K562 (cell line): ENCODE measurements around the gene KLHL28. TPM values are rescaled to one million over a fixed set of nuclear protein-coding genes. Genes with fewer than 3 reads are reported as not detected.

ENCODE experiments used
- ATAC-seq: fragments of 200-7000 bp; cut with Tn5 transposase; 3 replicates; pipeline ENCODE4 v1.9.1; 2020; ENCODE audit warnings: moderate library complexity
- BruUV-seq: library from RNA; stranded (reverse); fragments of 400-500 nt; replicated peaks from 2 replicates; lab custom pipeline; 2021; lab: Mats Ljungman, UMichigan
- CTCF ChIA-PET: fragments of 300-600 bp; formaldehyde crosslinking; extraction: SDS; loops from one replicate; lab custom pipeline; 2021; ENCODE audit warnings: low intra/inter-chr PET ratio; lab: Yijun Ruan, JAX
- POLR2A ChIA-PET: fragments of 300-600, 350-650 bp; sonication (Branson Sonifier 250); formaldehyde crosslinking; extraction: SDS; loops from one replicate; lab custom pipeline; 2021; ENCODE audit warnings: antibody characterized with exemption, inconsistent platforms; lab: Yijun Ruan, JAX
- DNase-seq, 4 experiments: peaks; one replicate each; pipeline versions ENCODE4 v3.0.0 to v3.0.0-alpha.2; 2011 to 2018; ENCODE audit warnings: low spot score in 3 of 4, mixed read lengths in 3 of 4; ENCODE audit errors: extremely low read depth in 1 of 4
- FAIRE-seq: peaks from 2 replicates; lab custom pipeline; 2011; peaks lifted over from hg19 to GRCh38; lab: Jason Lieb, UNC
- H2AFZ ChIP-seq: 2 replicates; pipeline ENCODE4 v1.6.0; 2011; ENCODE audit warnings: low read depth, low read length, control low read depth, inconsistent platforms
- H3K27ac ChIP-seq: fragments of 200-600 bp; 3 replicates; pipeline ENCODE4 v1.8.0; 2011; ENCODE audit warnings: low read depth, mild to moderate bottlenecking, control low read depth, inconsistent platforms, low read length, moderate library complexity, mixed read lengths; ENCODE audit errors: extremely low read depth
- H3K27me3 ChIP-seq, 2 experiments: fragments of 300-600 bp in 1 of 2; 2 replicates in 1 of 2; 3 replicates in 1 of 2; pipeline versions ENCODE4 v1.6.0 to v1.8.0; 2011; ENCODE audit warnings: inconsistent platforms in 2 of 2, low read length in 2 of 2, mild to moderate bottlenecking in 1 of 2, mixed read lengths in 1 of 2, moderate library complexity in 1 of 2; ENCODE audit not compliant: control insufficient read depth in 2 of 2, insufficient read depth in 2 of 2
- H3K36me3 ChIP-seq: fragments of 300-600 bp; 3 replicates; pipeline ENCODE4 v1.8.0; 2011; ENCODE audit warnings: mild to moderate bottlenecking, low read length, inconsistent platforms; ENCODE audit not compliant: control insufficient read depth, insufficient read depth
- H3K4me1 ChIP-seq, 2 experiments: fragments of 200-600 bp in 1 of 2; replicated peaks in 1 of 2; 2 replicates in 1 of 2; 3 replicates in 1 of 2; pipeline versions ENCODE4 v1.5.1 to v1.8.0; 2011; ENCODE audit warnings: inconsistent platforms in 2 of 2, low read length in 2 of 2, mild to moderate bottlenecking in 1 of 2, mixed read lengths in 1 of 2, moderate library complexity in 1 of 2; ENCODE audit not compliant: control insufficient read depth in 2 of 2, insufficient read depth in 2 of 2
- H3K4me2 ChIP-seq: 2 replicates; pipeline ENCODE4 v1.6.1; 2011; ENCODE audit warnings: low read length, control low read depth, inconsistent platforms, mixed read lengths; ENCODE audit not compliant: insufficient read depth
- H3K4me3 ChIP-seq: fragments of 200-600 bp; sonication (generic), shearing (Covaris generic); 2 replicates; pipeline ENCODE4 v1.5.1; 2016; ENCODE audit warnings: control low read depth, inconsistent platforms
- H3K79me2 ChIP-seq: fragments of 200-600 bp; 3 replicates; pipeline ENCODE4 v1.8.0; 2011; ENCODE audit warnings: low read length, inconsistent platforms; ENCODE audit not compliant: control insufficient read depth, insufficient read depth
- H3K9ac ChIP-seq, 2 experiments: 2 replicates each; pipeline versions ENCODE4 v1.6.0 to v1.6.1; 2011; ENCODE audit warnings: low read depth in 2 of 2, low read length in 2 of 2, control low read depth in 1 of 2, inconsistent platforms in 1 of 2, mild to moderate bottlenecking in 1 of 2, mixed read lengths in 1 of 2; ENCODE audit not compliant: insufficient read depth in 1 of 2
- H3K9me1 ChIP-seq: one replicate; pipeline ENCODE4 v1.6.0; 2011; ENCODE audit warnings: inconsistent platforms, mild to moderate bottlenecking, low read length, moderate library complexity; ENCODE audit not compliant: control insufficient read depth, insufficient read depth
- H3K9me3 ChIP-seq: replicated peaks from 2 replicates; pipeline ENCODE4 v1.5.1; 2011; ENCODE audit warnings: low read depth, low read length, inconsistent platforms; ENCODE audit not compliant: control insufficient read depth, insufficient read depth
- H4K20me1 ChIP-seq: replicated peaks from 2 replicates; pipeline ENCODE4 v1.6.1; 2011; ENCODE audit warnings: low read length, inconsistent platforms, mixed read lengths; ENCODE audit not compliant: control insufficient read depth, insufficient read depth
- HDAC1 ChIP-seq, 2 experiments: fragments of 450-650 bp; IDR thresholded peaks; 2 replicates each; pipeline ENCODE4 v1.6.1; 2016 to 2017; ENCODE audit warnings: inconsistent platforms in 1 of 2, mild to moderate bottlenecking in 1 of 2, moderate library complexity in 1 of 2
- JUND ChIP-seq, 2 experiments: IDR thresholded peaks; 2 replicates in 1 of 2; 3 replicates in 1 of 2; pipeline ENCODE4 v1.6.1; 2011; ENCODE audit warnings: borderline replicate concordance in 2 of 2, low read depth in 2 of 2, low read length in 2 of 2, improper control_type of control experiment in 1 of 2, missing biosample characterization in 1 of 2, missing genetic modification characterization in 1 of 2, missing genetic modification reagents in 1 of 2
- ZNF232 ChIP-seq: sonication (generic); formaldehyde crosslinking; IDR thresholded peaks from 2 replicates; pipeline ENCODE4 v1.8.0; 2022; ENCODE audit warnings: mild to moderate bottlenecking, missing genetic modification reagents
- WGBS: fragments of 100-300 bp; shearing (Covaris generic); methylation state at CpG from one replicate; pipeline ENCODE4 v1.1.6; 2016; ENCODE audit warnings: low coverage, mixed read lengths; ENCODE audit not compliant: insufficient coverage; ENCODE audit errors: missing lambda C conversion rate; 5-methylcytosine and 5-hydroxymethylcytosine counted together
- in situ Hi-C: fragments of 300-500 bp; cut with MboI; formaldehyde crosslinking; loops from 4 replicates; pipeline ENCODE4 v1.15.0; 2018; ENCODE audit warnings: inconsistent platforms, mixed read lengths
- intact Hi-C: fragments of 100-400 bp; cut with micrococcal nuclease; formaldehyde crosslinking; loops from 2 replicates; pipeline ENCODE4 v1.14.2; 2022
- polyA plus RNA-seq, 8 experiments: library from polyadenylated mRNA; depleted of rRNA in 4 of 8; stranded (reverse) in 5 of 8; unstranded in 3 of 8; fragments of >200 nt; fragmentation: Nextera tagmentation in 2 of 8; fragmentation: Illumina TruSeq in 1 of 8; extraction: Ambion mirVana in 2 of 8; extraction: Trizol in 1 of 8; gene quantifications; 2 replicates each; pipeline versions ENCODE4 v1.2.1 to v1.2.3, GENCODE V29; 2011 to 2014; ENCODE audit warnings: inconsistent platforms in 1 of 8, missing spikeins in 1 of 8
- total RNA-seq, 7 experiments: library from RNA; depleted of rRNA in 6 of 7; stranded (reverse); fragments of >200 nt in 6 of 7; fragmentation: Illumina TruSeq in 2 of 7; extraction: Trizol in 2 of 7; gene quantifications; 2 replicates each; pipeline versions ENCODE4 v1.2.1 to v1.2.3, GENCODE V29; 2011 to 2021; ENCODE audit warnings: low replicate concordance in 1 of 7
- TF ChIP-seq, protein P1 (sequence below): sonication (generic); formaldehyde crosslinking; IDR thresholded peaks from 2 replicates; pipeline ENCODE4 v1.5.0; 2020; ENCODE audit warnings: missing genetic modification reagents
- TF ChIP-seq, protein P2 (sequence below): fragments of 250-450 bp; sonication (Bioruptor Pico); IDR thresholded peaks from 2 replicates; pipeline ENCODE4 v1.5.0; 2021; ENCODE audit warnings: mild to moderate bottlenecking, moderate library complexity

KLHL28 gene
- total and polyA plus RNA-seq, 9 of the 15 experiments (the other 6 are each of a cell fraction or from before 2014, with no cell fraction given), result 1.1 to 7.5 (median 4.7) TPM

DNA sequence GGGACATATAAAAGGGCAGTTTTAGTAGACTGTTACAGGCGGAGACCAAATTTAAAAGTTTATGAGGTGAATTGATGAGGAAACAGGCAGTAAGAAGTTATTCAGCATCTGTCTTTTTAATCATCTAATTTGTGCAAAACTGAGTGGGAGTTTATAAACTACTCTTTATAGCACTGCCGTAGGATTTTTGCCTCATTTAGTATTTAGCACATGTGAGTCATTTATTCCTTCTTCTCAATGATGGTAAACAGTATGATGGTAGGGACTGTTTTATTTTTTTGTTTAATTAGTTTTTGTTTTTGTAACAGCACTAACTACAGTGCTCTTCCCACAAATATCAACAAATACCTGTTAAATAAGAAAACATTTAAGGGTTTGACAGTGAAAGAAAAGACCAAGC is 20.8 kb upstream of the KLHL28 start:
- ChIA-PET CTCF (no interaction called here), POLR2A (no interaction called here)
- Histone ChIP-seq H3K4me1 (no peaks in the 10 kb centered on the region), H3K36me3 (no peaks in the 10 kb centered on the region), H3K4me3 (no peak overlapping the region), H3K79me2 (peaks cover 6% of the 10 kb centered on the region; the same call in 2 of the 3 replicates), H3K9me1 (no peaks in the 10 kb centered on the region), H3K9me3 (no peaks in the 10 kb centered on the region), H3K27ac (no peak overlapping the region), H3K9ac (no peak overlapping the region), H2AFZ (no peak overlapping the region), H3K27me3 (no peaks in the 10 kb centered on the region), H3K4me2 (no peak overlapping the region), H4K20me1 (no peaks in the 10 kb centered on the region)
- TF ChIP-seq ZNF232 (CRISPR knock-in tag) (no peak), JUND (IDR thresholded peaks at IDR 0.05; ENCODE audit: borderline replicate concordance, low read depth, low read length) (no peak), JUND (tag; IDR thresholded peaks at IDR 0.05; ENCODE audit: borderline replicate concordance, low read depth, low read length) (no peak), HDAC1 (IDR thresholded peaks at IDR 0.05) (no peak)
- TF ChIP-seq, protein P1, sequence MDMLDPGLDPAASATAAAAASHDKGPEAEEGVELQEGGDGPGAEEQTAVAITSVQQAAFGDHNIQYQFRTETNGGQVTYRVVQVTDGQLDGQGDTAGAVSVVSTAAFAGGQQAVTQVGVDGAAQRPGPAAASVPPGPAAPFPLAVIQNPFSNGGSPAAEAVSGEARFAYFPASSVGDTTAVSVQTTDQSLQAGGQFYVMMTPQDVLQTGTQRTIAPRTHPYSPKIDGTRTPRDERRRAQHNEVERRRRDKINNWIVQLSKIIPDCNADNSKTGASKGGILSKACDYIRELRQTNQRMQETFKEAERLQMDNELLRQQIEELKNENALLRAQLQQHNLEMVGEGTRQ (CRISPR knock-in tag), result no peak
- TF ChIP-seq, protein P2, sequence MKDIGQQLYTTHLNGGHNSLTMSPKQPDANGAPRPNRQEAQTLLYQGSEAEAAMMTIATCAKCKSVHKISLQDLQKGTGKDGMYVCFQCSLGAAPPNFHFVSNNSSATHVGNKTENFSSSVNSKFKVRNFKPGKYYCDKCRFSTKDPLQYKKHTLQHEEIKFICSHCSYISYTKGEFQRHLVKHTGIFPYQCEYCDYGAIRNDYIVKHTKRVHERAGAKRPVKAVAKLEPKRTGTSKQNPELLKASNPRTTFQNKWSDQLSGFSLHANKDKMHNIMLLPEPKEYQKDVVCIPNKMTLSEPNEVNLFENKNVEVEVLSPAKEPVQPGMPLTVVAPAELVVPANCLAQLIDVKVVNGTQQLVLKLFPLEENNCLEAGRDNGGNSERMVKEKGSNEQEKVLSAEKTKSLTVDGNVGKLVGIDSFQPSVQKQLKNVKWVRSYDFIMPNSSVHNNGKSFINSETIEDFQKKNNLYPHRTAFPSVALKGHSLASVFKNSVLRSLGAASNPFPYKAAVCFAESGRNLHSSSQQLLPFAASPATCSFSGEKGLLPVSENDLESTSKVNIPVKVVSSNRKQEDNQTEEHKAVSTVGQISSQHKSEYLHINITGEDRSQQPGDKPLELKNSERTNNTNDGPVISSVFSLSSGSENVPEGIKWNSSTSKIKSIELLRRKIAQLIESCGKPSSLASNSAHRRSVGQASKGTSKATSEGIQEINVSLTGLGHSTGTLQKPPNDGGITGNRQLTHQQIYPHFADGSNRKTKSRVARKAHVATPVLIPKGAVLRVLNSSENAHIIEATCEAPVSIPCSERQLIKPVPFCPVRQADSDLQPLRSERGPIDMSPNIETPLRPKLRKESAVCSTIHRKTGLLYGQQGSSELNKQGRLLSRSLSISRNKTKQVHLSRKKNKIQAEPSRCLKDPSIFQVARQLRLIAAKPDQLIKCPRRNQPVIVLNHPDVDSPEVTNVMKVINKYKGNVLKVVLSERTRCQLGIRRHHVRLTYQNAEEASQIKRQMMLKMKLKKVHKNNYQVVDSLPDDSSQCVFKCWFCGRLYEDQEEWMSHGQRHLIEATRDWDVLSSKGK (CRISPR knock-in tag), result no peak
- no peak for FAIRE-seq
- no peak for DNase-seq
- intact Hi-C loops, result no loop called here
- BruUV-seq, result no TSS peak
- 80% methylated on average over 2 of the region's 2 CpGs for WGBS
- in situ Hi-C loops, result no loop called here
- no peak for ATAC-seq
